Measurements from ENCODE around the gene AKR1B1. TPM values are rescaled to one million over a fixed set of nuclear protein-coding genes. Genes with fewer than 3 reads are reported as not detected.

AKR1B1 gene
- total RNA-seq, 4 donors from 2014 or later, result 8.6 to 22.4 (median 13.1) TPM

DNA sequence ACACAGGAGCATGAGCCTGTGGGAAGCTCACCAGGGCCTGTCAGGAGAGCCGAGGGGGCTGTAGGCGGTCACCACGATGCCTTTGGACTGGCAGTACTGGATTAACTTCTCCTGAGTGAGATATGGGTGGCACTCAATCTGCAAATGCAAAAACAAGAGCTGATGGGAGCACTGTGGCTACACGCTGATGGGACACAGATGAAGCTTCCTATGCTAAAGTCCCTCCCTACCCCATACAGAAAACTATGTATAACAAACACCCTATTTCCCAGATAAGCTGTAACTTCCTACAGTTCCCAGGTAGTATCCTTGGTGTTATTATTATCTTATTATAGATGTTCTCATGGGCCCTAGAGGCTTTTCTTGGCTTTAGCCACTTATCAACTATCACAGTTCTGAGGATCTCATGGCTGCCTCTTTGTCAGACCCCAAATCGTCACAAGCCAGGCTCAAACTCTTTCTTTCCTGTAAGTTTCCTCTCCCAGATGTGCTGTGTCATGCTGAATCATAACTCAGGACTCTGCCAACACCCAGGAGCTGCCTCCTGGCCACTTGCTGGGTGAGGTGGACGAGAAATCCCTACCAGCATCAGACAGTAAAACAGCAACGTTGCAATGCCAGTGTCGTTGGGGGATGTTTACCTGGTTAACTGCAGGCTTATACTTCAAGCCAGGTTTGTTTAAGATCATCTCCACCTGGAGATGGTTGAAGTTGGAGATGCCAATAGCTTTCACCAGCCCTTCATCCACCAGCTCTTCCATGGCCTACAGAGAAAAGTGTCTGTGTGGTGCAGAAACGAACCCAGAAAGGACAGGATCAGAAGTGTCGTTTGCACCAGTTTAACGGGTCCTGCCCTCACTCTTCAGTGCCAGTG is 10.3 kb downstream of the AKR1B1 start:
- no peak overlapping the region for H3K4me3 ChIP-seq (ENCODE audit: low read depth, poor library complexity, severe bottlenecking)
- 82 to 90% methylated on average over 11 of the region's 11 CpGs for WGBS, 2 donors
- intact Hi-C loops (cut with DNase I; ENCODE audit: low total_unique reads), result no loop called here
- no peak for TF ChIP-seq POLR2A (IDR thresholded peaks at IDR 0.05)
- TF ChIP-seq, protein P1, sequence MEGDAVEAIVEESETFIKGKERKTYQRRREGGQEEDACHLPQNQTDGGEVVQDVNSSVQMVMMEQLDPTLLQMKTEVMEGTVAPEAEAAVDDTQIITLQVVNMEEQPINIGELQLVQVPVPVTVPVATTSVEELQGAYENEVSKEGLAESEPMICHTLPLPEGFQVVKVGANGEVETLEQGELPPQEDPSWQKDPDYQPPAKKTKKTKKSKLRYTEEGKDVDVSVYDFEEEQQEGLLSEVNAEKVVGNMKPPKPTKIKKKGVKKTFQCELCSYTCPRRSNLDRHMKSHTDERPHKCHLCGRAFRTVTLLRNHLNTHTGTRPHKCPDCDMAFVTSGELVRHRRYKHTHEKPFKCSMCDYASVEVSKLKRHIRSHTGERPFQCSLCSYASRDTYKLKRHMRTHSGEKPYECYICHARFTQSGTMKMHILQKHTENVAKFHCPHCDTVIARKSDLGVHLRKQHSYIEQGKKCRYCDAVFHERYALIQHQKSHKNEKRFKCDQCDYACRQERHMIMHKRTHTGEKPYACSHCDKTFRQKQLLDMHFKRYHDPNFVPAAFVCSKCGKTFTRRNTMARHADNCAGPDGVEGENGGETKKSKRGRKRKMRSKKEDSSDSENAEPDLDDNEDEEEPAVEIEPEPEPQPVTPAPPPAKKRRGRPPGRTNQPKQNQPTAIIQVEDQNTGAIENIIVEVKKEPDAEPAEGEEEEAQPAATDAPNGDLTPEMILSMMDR (IDR thresholded peaks at IDR 0.05), result no peak
- no peak for DNase-seq (ENCODE audit: low spot score in 2 of 2)

DNA sequence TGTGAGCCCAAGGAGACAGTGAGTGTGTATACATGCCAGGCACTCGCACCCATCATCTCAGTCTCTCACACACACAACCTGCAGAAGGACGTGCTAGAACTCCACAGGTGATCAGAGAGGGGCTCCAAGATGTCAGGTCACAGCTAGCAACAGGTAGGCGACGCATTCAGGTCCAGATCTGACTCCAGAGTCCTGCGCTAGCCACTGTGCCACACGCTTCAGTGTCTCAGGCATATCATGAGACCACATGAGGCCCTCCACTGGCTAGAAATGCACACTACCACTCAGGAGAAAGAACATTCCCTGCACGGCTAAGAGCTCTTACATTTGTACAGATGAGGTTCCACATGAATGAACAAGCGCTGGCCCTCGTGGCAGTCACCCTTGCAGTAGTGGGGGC is 11.5 kb downstream of the AKR1B1 start:
- no peak overlapping the region for H3K4me3 ChIP-seq (ENCODE audit: low read depth, poor library complexity, severe bottlenecking)
- no peak for DNase-seq (ENCODE audit: low spot score in 2 of 2)
- WGBS, 2 donors, result 89 to 90% methylated on average over 9 of the region's 9 CpGs
- intact Hi-C loops (cut with DNase I; ENCODE audit: low total_unique reads), result no loop called here
- TF ChIP-seq, protein P1 (IDR thresholded peaks at IDR 0.05), result no peak
- no peak for TF ChIP-seq POLR2A (IDR thresholded peaks at IDR 0.05)

DNA sequence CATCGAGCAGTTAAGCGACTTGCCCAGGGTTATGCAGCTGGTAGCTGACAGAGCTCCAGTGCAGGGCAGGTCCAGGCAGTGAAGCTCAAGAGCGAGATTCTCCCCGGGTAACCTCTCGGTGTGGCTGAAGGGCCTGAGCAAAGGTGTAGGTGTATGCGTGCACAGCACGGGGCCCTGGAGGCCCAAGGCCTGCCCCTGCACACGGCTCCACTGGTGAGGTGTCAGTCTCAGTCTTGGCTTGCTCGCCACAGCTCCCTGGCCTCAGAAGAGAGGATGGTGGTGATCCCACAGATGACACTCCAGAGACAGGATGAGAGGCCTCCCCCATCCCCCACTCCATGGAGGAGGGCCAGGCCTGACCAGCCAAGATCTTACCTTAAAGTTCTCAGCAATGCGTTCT is 12.0 kb downstream of the AKR1B1 start:
- 94 to 98% methylated on average over 7 to 10 of the region's 10 CpGs for WGBS, 2 donors
- no peak for DNase-seq (ENCODE audit: low spot score in 2 of 2)
- TF ChIP-seq, protein P1 (IDR thresholded peaks at IDR 0.05), result no peak
- TF ChIP-seq POLR2A (IDR thresholded peaks at IDR 0.05), result no peak
- H3K4me3 ChIP-seq (ENCODE audit: low read depth, poor library complexity, severe bottlenecking), result no peak overlapping the region
- intact Hi-C loops (cut with DNase I; ENCODE audit: low total_unique reads), result no loop called here

DNA sequence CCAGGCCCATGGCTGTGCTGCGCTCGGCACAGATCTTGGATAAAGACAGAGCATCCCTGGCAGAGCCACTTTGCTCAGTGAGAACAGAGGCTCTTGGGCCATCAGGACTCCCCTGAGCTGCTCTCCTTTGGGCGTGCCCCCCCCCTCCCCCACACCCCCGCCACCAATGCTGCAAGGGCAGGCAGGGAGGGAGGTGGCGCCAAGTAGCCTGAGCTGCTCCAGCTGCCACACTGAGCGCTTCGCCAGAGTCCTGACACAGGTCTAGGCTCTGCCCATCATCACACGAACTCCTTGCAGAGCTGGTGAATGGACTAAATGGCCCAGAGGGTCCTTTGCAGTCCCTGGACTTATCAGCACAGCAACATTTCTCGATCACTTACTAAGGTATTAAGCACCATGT is 12.5 kb downstream of the AKR1B1 start:
- WGBS, 2 donors, result 84 to 96% methylated on average over 9 of the region's 9 CpGs
- intact Hi-C loops (cut with DNase I; ENCODE audit: low total_unique reads), result no loop called here
- no peak for TF ChIP-seq POLR2A (IDR thresholded peaks at IDR 0.05)
- TF ChIP-seq, protein P1 (IDR thresholded peaks at IDR 0.05), result no peak
- DNase-seq (ENCODE audit: low spot score in 2 of 2), result no peak
- H3K4me3 ChIP-seq (ENCODE audit: low read depth, poor library complexity, severe bottlenecking), result no peak overlapping the region

DNA sequence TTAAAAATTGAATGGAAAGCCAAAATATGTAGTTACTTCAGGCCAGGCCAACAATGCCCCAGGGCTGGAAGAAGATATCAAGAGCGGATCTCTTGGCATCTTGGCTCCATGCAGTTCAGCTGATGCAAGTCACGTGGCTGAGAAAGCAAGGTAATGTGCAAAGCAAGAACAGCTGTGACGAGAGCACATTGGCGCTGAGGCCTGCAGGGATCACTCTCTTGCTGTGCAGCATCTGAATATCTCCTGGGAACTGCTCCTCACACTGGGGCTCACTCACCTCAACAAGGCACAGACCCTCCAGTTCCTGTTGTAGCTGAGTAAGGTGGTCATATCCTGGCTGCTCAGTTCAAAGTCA is 14.0 kb downstream of the AKR1B1 start:
- no peak for DNase-seq (ENCODE audit: low spot score in 2 of 2)
- WGBS, 2 donors, result 44 to 59% methylated on average over 4 of the region's 4 CpGs
- no peak overlapping the region for H3K4me3 ChIP-seq (ENCODE audit: low read depth, poor library complexity, severe bottlenecking)
- no peak for TF ChIP-seq POLR2A (IDR thresholded peaks at IDR 0.05)
- TF ChIP-seq, protein P1 (IDR thresholded peaks at IDR 0.05), result no peak
- intact Hi-C loops (cut with DNase I; ENCODE audit: low total_unique reads), result no loop called here

Data from lower leg skin (tissue), 4 donors.